ENCODE measurements around the gene CCL5. TPM values are rescaled to one million over a fixed set of nuclear protein-coding genes. Genes with fewer than 3 reads are reported as not detected.

CCL5 gene
- total and polyA plus RNA-seq, 7 donors, result 0.38 to 2.6 (median 0.77) TPM

DNA sequence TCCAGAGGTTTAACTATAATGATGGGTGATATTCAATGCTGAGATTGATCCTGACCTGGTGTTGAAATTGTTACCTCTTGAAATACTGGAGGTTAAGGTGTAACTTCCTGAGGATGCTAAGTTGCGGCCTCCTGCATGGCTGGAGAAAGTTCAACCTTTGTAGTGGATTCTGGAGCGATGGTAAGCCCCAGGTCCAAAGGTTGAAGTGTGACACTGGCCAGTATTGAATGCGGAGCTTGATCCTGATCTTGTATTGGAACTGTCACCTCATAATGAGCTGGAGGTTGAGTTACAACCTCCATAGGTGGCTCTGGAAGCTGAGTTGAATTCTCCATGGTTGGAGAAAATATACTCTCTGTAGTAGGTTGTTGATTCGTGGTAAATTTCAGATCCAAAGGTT is 33.4 kb upstream of the CCL5 start:
- ATAC-seq (no peak), DNase-seq (no peak)
- no peaks in the 10 kb centered on the region for H3K36me3 ChIP-seq (ENCODE audit: insufficient read depth in 1 of 2, low read depth in 1 of 2)
- WGBS, 3 donors, result 82 to 92% (median 87%) methylated on average over 4 of the region's 4 CpGs
- TF ChIP-seq, protein P1, sequence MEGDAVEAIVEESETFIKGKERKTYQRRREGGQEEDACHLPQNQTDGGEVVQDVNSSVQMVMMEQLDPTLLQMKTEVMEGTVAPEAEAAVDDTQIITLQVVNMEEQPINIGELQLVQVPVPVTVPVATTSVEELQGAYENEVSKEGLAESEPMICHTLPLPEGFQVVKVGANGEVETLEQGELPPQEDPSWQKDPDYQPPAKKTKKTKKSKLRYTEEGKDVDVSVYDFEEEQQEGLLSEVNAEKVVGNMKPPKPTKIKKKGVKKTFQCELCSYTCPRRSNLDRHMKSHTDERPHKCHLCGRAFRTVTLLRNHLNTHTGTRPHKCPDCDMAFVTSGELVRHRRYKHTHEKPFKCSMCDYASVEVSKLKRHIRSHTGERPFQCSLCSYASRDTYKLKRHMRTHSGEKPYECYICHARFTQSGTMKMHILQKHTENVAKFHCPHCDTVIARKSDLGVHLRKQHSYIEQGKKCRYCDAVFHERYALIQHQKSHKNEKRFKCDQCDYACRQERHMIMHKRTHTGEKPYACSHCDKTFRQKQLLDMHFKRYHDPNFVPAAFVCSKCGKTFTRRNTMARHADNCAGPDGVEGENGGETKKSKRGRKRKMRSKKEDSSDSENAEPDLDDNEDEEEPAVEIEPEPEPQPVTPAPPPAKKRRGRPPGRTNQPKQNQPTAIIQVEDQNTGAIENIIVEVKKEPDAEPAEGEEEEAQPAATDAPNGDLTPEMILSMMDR (IDR thresholded peaks at IDR 0.05), result no peak
- no peak overlapping the region for H3K27ac ChIP-seq
- H3K4me1 ChIP-seq, result no peaks in the 10 kb centered on the region
- no peaks in the 10 kb centered on the region for H3K27me3 ChIP-seq (ENCODE audit: insufficient read depth in 3 of 3, low read length in 2 of 3)
- no peaks in the 10 kb centered on the region for H3K9me3 ChIP-seq
- H3K4me3 ChIP-seq, result no peak overlapping the region
- intact Hi-C loops (cut with DNase I), result no loop called here

DNA sequence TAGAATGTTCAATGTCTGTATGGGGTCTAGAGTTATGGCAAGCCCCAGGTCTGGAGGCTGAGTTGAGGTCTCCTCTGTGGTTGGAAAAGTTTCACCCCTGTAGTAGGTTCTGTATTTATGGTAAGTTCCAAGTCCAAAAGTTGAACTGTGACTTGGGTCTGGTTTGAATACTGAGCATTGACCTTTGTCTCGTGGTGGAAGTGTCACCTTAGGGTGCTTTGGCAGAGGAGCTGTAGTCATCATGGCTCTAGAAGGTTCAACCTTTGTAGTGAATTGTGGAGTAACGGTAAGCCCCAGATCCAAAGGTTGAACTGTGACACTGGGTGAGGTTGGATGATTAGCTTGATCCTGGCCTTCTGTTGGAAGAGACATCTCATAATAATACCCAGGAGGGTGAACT is 32.8 kb upstream of the CCL5 start:
- no peaks in the 10 kb centered on the region for H3K4me1 ChIP-seq
- H3K36me3 ChIP-seq (ENCODE audit: insufficient read depth in 1 of 2, low read depth in 1 of 2), result no peaks in the 10 kb centered on the region
- no peaks in the 10 kb centered on the region for H3K27me3 ChIP-seq (ENCODE audit: insufficient read depth in 3 of 3, low read length in 2 of 3)
- H3K4me3 ChIP-seq, result no peak overlapping the region
- ATAC-seq (no peak), DNase-seq (no peak)
- no peak overlapping the region for H3K27ac ChIP-seq
- H3K9me3 ChIP-seq, result no peaks in the 10 kb centered on the region
- WGBS, 3 donors, result 76 to 84% (median 83%) methylated on average over 2 of the region's 2 CpGs
- intact Hi-C loops (cut with DNase I), result no loop called here
- TF ChIP-seq, protein P1 (IDR thresholded peaks at IDR 0.05), result no peak

DNA sequence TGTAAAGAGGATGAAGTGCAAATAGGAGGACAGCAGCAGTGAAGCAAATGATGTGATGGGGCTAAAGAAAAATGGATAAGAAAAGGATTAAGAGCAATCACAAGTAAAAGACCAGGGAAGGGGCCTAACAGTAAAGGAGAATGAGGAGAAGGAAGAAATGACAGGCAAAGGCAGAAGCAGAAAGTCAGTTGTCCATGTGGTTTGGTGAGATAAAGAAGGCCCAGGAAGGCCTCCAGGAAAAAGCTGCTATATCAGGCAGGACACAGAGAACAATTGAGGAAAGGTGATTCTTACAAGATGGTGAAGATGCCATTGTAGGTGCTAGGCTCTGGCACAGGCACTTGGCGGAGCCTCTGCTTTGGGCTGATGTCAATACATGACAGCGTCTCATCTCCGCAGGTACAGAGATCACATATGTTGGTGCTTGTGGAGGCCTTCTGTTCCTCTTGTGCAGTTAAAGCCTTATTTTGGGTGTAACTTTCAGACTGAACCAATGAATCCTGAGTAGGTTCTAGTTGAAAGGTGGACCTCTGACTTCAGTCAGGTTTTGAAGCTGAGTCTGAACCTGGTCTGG is 32.3 kb upstream of the CCL5 start:
- TF ChIP-seq, protein P1 (IDR thresholded peaks at IDR 0.05), result no peak
- ATAC-seq (no peak), DNase-seq (no peak)
- intact Hi-C loops (cut with DNase I), result no loop called here
- H3K27ac ChIP-seq, result no peak overlapping the region
- H3K4me3 ChIP-seq, result no peak overlapping the region
- H3K27me3 ChIP-seq (ENCODE audit: insufficient read depth in 3 of 3, low read length in 2 of 3), result no peaks in the 10 kb centered on the region
- H3K4me1 ChIP-seq, result no peaks in the 10 kb centered on the region
- H3K9me3 ChIP-seq, result no peaks in the 10 kb centered on the region
- 95 to 99% (median 97%) methylated on average over 3 of the region's 3 CpGs for WGBS, 3 donors
- no peaks in the 10 kb centered on the region for H3K36me3 ChIP-seq (ENCODE audit: insufficient read depth in 1 of 2, low read depth in 1 of 2)

DNA sequence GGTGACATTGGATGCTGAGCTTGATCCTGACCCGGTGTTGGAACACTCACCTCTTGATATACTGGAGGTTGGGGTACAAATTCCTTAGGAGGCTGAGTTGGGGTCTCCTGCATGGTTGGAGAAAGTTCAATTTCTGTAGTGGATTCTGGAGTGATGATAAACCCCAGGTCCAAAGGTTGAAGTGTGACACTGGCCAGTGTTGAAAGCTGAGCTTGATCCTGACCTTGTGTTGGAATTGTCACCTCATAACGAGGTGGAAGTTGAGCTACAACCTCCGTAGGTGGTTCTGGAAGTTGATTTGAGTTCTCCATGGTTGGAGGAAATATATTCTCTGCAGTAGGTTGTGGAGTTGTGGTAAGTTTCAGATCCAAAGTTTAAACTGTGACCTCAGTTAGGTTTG is 29.2 kb upstream of the CCL5 start:
- Histone ChIP-seq H3K27me3 (ENCODE audit: insufficient read depth in 3 of 3, low read length in 2 of 3) (no peaks in the 10 kb centered on the region), H3K27ac (no peak overlapping the region), H3K4me3 (no peak overlapping the region), H3K4me1 (no peaks in the 10 kb centered on the region), H3K9me3 (no peaks in the 10 kb centered on the region), H3K36me3 (ENCODE audit: insufficient read depth in 1 of 2, low read depth in 1 of 2) (no peaks in the 10 kb centered on the region)
- TF ChIP-seq, protein P1 (IDR thresholded peaks at IDR 0.05), result no peak
- WGBS, 3 donors, result 78 to 79% (median 79%) methylated on average over 3 of the region's 3 CpGs
- DNase-seq, result no peak
- intact Hi-C loops (cut with DNase I), result no loop called here
- no peak for ATAC-seq

DNA sequence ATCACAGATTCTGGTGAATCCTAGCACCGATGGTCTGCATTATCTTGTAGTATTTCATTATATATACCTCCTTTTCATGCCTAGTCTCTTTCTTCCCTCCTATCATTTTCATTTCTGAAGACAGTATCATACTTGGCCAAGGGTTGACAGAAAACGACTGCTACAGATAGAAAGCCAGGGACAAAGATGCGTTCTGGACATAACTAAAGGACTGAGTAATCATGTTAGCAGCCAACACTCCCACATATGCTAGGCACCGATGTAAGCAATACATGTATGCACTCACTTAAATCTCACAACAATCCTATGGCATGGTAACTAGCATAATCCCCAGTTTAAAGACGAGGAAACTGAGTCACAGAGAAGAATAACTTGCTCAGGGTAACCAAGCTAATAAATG is 27.5 kb upstream of the CCL5 start:
- Histone ChIP-seq H3K4me3 (no peak overlapping the region), H3K27me3 (ENCODE audit: insufficient read depth in 3 of 3, low read length in 2 of 3) (no peaks in the 10 kb centered on the region), H3K4me1 (no peaks in the 10 kb centered on the region), H3K36me3 (ENCODE audit: insufficient read depth in 1 of 2, low read depth in 1 of 2) (no peaks in the 10 kb centered on the region), H3K9me3 (no peaks in the 10 kb centered on the region), H3K27ac (no peak overlapping the region)
- DNase-seq, result no peak
- TF ChIP-seq, protein P1 (IDR thresholded peaks at IDR 0.05), result no peak
- intact Hi-C loops (cut with DNase I), result no loop called here
- 67 to 72% (median 70%) methylated on average over 5 of the region's 5 CpGs for WGBS, 3 donors
- ATAC-seq, result no peak
